SU-DHL-6 (cell line): ENCODE results near the gene FAM111A.

Experiments used
- H2AFZ ChIP-seq: fragments of 200-600 bp; sonication (generic); 2 replicates; pipeline ENCODE4 v1.6.1; 2014; ENCODE audit warnings: low read depth, mild to moderate bottlenecking, moderate library complexity, mixed read lengths, antibody characterized with exemption, low read length; ENCODE audit not compliant: severe bottlenecking
- H3F3A ChIP-seq: fragments of 200-600 bp; shearing (Covaris generic); 2 replicates; pipeline ENCODE4 v1.6.0; 2016; ENCODE audit warnings: antibody characterized with exemption, mild to moderate bottlenecking; ENCODE audit not compliant: insufficient read depth
- H3K27ac ChIP-seq: fragments of 200-600 bp; sonication (generic); 2 replicates; pipeline ENCODE4 v1.5.1; 2016; ENCODE audit warnings: low read depth, mild to moderate bottlenecking, low read length, moderate library complexity, mixed read lengths
- H3K27me3 ChIP-seq: fragments of 200-600 bp; sonication (generic), shearing (Covaris generic); 2 replicates; pipeline ENCODE4 v1.6.0; 2014; ENCODE audit warnings: mild to moderate bottlenecking, low read length
- H3K36me3 ChIP-seq: fragments of 200-600 bp; sonication (generic); 2 replicates; pipeline ENCODE4 v1.6.1; 2014; ENCODE audit warnings: mild to moderate bottlenecking, low read length, mixed read lengths
- H3K4me2 ChIP-seq: fragments of 300-600, 200-600 bp; shearing (Covaris generic), sonication (generic); 2 replicates; pipeline ENCODE4 v1.6.0; 2014; ENCODE audit warnings: low read length, low read depth, mild to moderate bottlenecking; ENCODE audit not compliant: poor library complexity, severe bottlenecking
- H3K4me3 ChIP-seq: fragments of 200-600 bp; sonication (generic); 2 replicates; pipeline ENCODE4 v1.5.1; 2014; ENCODE audit warnings: antibody characterized with exemption, low read length, mild to moderate bottlenecking, mixed read lengths; ENCODE audit not compliant: insufficient read depth, poor library complexity, severe bottlenecking
- H3K79me2 ChIP-seq: fragments of 200-600 bp; sonication (generic); 2 replicates; pipeline ENCODE4 v1.6.1; 2014; ENCODE audit warnings: mild to moderate bottlenecking, low read length, moderate library complexity; ENCODE audit not compliant: insufficient read depth
- H3K9ac ChIP-seq: fragments of 200-600 bp; sonication (generic); 2 replicates; pipeline ENCODE4 v1.7.0; 2014; ENCODE audit warnings: mild to moderate bottlenecking, low read length
- H3K9me2 ChIP-seq: fragments of 200-600 bp; sonication (generic); replicated peaks from 2 replicates; pipeline ENCODE4 v1.6.1; 2014; ENCODE audit warnings: low read length; ENCODE audit not compliant: insufficient read depth
- H3K9me3 ChIP-seq: fragments of 200-600 bp; sonication (generic); 2 replicates; pipeline ENCODE4 v1.6.1; 2014; ENCODE audit warnings: low read length, mixed read lengths; ENCODE audit not compliant: insufficient read depth
- H4K20me1 ChIP-seq: fragments of 200-600 bp; sonication (generic); 2 replicates; pipeline ENCODE4 v1.6.1; 2014; ENCODE audit warnings: low read depth, mild to moderate bottlenecking, antibody characterized with exemption, low read length, moderate library complexity, mixed read lengths
- EZH2phosphoT487 ChIP-seq: fragments of 200-600 bp; sonication (generic), shearing (Covaris generic); conservative IDR thresholded peaks from 2 replicates; pipeline ENCODE4 v1.6.1; 2018; ENCODE audit warnings: mild to moderate bottlenecking, antibody characterized with exemption, low read length, moderate library complexity, mixed read lengths
- TF ChIP-seq, protein P1 (sequence below): fragments of 200-600 bp; sonication (generic); IDR thresholded peaks from one replicate; pipeline ENCODE4 v1.5.1; 2017; ENCODE audit warnings: antibody characterized with exemption, mild to moderate bottlenecking, low read length, moderate library complexity; ENCODE audit not compliant: insufficient read depth, poor library complexity, severe bottlenecking

FAM111A gene

GRCh38 chr11:59191890-59192289 is 49.2 kb downstream of the FAM111A start:
- Histone ChIP-seq H3F3A (no peaks in the 10 kb centered on the region), H4K20me1 (no peaks in the 10 kb centered on the region), H3K36me3 (peaks cover 7% of the 10 kb centered on the region; the same call in 1 of the 2 replicates), H3K4me2 (no peak overlapping the region), H3K27me3 (no peaks in the 10 kb centered on the region), H2AFZ (no peak overlapping the region), H3K9me3 (no peaks in the 10 kb centered on the region), H3K4me3 (no peak overlapping the region), H3K27ac (no peak overlapping the region), H3K79me2 (no peaks in the 10 kb centered on the region), H3K9me2 (no peaks in the 10 kb centered on the region), H3K9ac (no peak overlapping the region)
- no peak for TF ChIP-seq EZH2phosphoT487
- TF ChIP-seq, protein P1, sequence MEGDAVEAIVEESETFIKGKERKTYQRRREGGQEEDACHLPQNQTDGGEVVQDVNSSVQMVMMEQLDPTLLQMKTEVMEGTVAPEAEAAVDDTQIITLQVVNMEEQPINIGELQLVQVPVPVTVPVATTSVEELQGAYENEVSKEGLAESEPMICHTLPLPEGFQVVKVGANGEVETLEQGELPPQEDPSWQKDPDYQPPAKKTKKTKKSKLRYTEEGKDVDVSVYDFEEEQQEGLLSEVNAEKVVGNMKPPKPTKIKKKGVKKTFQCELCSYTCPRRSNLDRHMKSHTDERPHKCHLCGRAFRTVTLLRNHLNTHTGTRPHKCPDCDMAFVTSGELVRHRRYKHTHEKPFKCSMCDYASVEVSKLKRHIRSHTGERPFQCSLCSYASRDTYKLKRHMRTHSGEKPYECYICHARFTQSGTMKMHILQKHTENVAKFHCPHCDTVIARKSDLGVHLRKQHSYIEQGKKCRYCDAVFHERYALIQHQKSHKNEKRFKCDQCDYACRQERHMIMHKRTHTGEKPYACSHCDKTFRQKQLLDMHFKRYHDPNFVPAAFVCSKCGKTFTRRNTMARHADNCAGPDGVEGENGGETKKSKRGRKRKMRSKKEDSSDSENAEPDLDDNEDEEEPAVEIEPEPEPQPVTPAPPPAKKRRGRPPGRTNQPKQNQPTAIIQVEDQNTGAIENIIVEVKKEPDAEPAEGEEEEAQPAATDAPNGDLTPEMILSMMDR: no peak

DNA sequence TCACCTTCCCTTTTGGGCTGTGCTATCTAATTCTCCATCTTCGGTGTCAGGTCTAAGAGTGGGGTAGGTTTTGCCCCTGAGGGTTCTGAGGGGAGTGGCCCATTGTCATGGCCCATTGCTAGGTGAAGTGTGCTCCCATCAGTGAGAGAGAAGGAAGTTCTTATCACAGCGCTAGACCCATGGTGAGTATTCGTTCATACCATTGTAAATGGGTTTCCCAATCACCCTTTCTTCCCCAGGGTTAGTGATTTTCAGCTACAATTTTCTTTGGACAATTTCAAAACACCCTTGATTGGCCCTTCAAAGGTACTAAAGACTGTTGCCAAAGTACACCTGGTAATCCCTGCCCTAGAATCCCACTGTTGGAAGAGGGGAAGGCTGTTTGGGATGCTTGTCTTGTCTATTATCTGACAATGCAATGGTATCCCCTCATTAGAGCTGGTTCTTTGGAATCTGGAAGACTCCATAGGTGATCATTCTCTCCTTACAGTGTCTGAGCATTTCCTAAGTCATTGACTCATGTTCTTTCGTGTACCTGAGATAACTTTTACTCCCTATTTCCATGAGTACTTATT is 49.9 kb downstream of the FAM111A start:
- H3F3A ChIP-seq: no peaks in the 10 kb centered on the region
- H3K4me2 ChIP-seq: no peak overlapping the region
- H4K20me1 ChIP-seq: no peaks in the 10 kb centered on the region
- H3K79me2 ChIP-seq: no peaks in the 10 kb centered on the region
- no peaks in the 10 kb centered on the region for H3K9me2 ChIP-seq
- H3K36me3 ChIP-seq: peaks cover 7% of the 10 kb centered on the region; the same call in 1 of the 2 replicates
- H3K27me3 ChIP-seq: no peaks in the 10 kb centered on the region
- no peak overlapping the region for H3K9ac ChIP-seq
- no peak overlapping the region for H3K27ac ChIP-seq
- H3K9me3 ChIP-seq: no peaks in the 10 kb centered on the region
- no peak overlapping the region for H2AFZ ChIP-seq
- no peak overlapping the region for H3K4me3 ChIP-seq
- no peak for TF ChIP-seq EZH2phosphoT487
- TF ChIP-seq, protein P1: no peak

DNA sequence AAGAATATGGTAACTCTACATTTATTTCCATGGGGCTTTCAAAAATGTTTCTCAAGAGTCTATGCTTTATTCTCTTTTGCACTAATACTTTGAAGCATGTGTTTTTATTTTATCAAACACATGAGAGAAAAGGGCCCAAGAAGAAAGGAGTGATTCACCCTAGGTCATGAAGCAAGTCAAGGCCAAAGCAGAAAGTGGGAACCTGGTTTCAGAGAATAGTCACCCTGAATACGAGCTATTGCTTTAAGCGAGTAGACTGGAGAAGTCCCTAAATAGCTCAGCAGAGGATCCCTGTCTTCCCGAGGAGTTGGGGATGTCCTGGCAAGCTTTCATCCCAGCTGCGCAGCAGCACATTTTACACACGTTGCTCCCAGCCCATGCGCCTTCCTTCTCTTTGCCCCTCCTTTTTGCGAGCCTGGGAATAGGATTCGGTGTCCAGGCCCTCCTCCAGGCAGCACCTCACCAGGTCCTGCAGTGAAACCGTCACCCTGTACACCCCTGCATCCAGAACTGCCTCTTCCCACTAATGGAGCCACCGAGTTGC is 51.0 kb downstream of the FAM111A start:
- Histone ChIP-seq H3K4me2 (no peak overlapping the region), H3K9me2 (no peaks in the 10 kb centered on the region), H4K20me1 (no peaks in the 10 kb centered on the region), H3K27ac (no peak overlapping the region), H3K4me3 (no peak overlapping the region), H3K36me3 (peaks cover 7% of the 10 kb centered on the region; the same call in 1 of the 2 replicates), H3K9ac (no peak overlapping the region), H3K9me3 (no peaks in the 10 kb centered on the region), H3K27me3 (no peaks in the 10 kb centered on the region), H3K79me2 (no peaks in the 10 kb centered on the region), H3F3A (no peaks in the 10 kb centered on the region), H2AFZ (no peak overlapping the region)
- TF ChIP-seq EZH2phosphoT487: no peak
- TF ChIP-seq, protein P1: no peak
